ENCODE measurements around the gene TBPL2.

DNA sequence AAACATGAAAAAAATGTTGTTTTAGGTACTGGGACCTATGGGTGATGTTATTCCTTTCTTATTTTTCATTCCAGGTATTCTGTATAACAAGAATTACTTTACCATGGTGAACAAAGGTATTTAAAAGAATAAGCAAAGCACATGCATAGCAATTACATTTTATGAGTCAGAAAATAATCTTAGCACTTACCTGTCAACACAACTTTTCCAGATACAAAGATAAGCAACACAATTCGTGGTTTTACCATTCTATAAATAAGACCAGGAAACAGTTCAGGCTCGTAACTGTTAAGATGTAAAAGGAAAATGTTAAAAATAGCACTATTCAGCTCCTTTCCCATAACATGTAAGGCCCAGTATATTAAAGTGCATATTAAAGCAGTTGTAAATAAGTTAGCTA, 16.4 kb downstream of the TBPL2 start:
- TF ChIP-seq, protein P1, sequence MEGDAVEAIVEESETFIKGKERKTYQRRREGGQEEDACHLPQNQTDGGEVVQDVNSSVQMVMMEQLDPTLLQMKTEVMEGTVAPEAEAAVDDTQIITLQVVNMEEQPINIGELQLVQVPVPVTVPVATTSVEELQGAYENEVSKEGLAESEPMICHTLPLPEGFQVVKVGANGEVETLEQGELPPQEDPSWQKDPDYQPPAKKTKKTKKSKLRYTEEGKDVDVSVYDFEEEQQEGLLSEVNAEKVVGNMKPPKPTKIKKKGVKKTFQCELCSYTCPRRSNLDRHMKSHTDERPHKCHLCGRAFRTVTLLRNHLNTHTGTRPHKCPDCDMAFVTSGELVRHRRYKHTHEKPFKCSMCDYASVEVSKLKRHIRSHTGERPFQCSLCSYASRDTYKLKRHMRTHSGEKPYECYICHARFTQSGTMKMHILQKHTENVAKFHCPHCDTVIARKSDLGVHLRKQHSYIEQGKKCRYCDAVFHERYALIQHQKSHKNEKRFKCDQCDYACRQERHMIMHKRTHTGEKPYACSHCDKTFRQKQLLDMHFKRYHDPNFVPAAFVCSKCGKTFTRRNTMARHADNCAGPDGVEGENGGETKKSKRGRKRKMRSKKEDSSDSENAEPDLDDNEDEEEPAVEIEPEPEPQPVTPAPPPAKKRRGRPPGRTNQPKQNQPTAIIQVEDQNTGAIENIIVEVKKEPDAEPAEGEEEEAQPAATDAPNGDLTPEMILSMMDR (conservative IDR thresholded peaks at IDR 0.05 in 1 of 2, IDR thresholded peaks at IDR 0.05 in 1 of 2; ENCODE audit: extremely low read depth in 1 of 2, insufficient read depth in 1 of 2, low read depth in 1 of 2, low read length in 2 of 2) = no peak
- no peak for TF ChIP-seq EZH2 (IDR thresholded peaks at IDR 0.05; ENCODE audit: borderline replicate concordance, low read length)

Data from mammary epithelial cell (primary cell).